ENCODE data around the gene PCNX2.

DNA sequence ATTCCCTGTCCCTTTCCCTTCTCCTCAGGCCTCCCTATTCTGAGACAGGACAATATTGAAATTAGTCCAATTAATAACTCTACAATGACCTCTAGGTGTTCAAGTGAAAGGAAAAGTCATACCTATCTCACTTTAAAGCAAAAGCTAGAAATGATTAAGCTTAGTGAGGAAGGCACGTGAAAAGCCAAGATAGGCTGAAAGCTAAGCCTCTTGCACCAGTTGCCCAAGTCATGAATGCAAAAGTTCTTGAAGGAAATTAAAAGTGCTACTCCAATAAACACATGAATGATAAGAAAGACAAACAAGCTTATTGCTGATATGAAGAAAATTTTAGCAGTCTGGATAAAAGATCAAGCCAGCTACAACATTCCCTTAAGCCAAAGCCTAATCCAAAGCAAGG is 28.2 kb upstream of the PCNX2 start:
- TF ChIP-seq, protein P1, sequence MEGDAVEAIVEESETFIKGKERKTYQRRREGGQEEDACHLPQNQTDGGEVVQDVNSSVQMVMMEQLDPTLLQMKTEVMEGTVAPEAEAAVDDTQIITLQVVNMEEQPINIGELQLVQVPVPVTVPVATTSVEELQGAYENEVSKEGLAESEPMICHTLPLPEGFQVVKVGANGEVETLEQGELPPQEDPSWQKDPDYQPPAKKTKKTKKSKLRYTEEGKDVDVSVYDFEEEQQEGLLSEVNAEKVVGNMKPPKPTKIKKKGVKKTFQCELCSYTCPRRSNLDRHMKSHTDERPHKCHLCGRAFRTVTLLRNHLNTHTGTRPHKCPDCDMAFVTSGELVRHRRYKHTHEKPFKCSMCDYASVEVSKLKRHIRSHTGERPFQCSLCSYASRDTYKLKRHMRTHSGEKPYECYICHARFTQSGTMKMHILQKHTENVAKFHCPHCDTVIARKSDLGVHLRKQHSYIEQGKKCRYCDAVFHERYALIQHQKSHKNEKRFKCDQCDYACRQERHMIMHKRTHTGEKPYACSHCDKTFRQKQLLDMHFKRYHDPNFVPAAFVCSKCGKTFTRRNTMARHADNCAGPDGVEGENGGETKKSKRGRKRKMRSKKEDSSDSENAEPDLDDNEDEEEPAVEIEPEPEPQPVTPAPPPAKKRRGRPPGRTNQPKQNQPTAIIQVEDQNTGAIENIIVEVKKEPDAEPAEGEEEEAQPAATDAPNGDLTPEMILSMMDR (IDR thresholded peaks at IDR 0.05) = no peak
- TF ChIP-seq POLR2AphosphoS5 (IDR thresholded peaks at IDR 0.05) = no peak
